ENCODE data around the gene UBIAD1. TPM values are rescaled to one million over a fixed set of nuclear protein-coding genes. Genes with fewer than 3 reads are reported as not detected.

The UBIAD1 gene
- total RNA-seq, 1 experiment from 2014 or later: 21.6 TPM

GRCh38 chr1:11316701-11317100, 43.7 kb downstream of the UBIAD1 start:
- ATAC-seq: no peak
- Mint-ChIP-seq H3K4me1 (peaks cover 12% of the 10 kb centered on the region), H3K36me3 (no peaks in the 10 kb centered on the region), H3K4me3 (no peak overlapping the region), H3K27ac (no peak overlapping the region), H3K9me3 (no peaks in the 10 kb centered on the region), H3K27me3 (ENCODE audit: low read depth) (no peaks in the 10 kb centered on the region)
- CTCF ChIA-PET: interaction anchor here (0.7 to 1.4 kb wide), 4 partner anchors 44 to 622 kb away, joined by 3 to 5 read pairs (median 4); partner anchors contain the start of genes DISP3 and UBIAD1
- POLR2A ChIA-PET: no interaction called here
- no peak for DNase-seq (ENCODE audit: low spot score)
- no peak for TF ChIP-seq PRRX2 (CRISPR knock-in tag; IDR thresholded peaks at IDR 0.05)
- no peak for TF ChIP-seq NFYB (CRISPR knock-in tag; conservative IDR thresholded peaks at IDR 0.05; ENCODE audit: low read depth)
- no peak for TF ChIP-seq ESRRA (CRISPR knock-in tag; IDR thresholded peaks at IDR 0.05; ENCODE audit: borderline replicate concordance)
- TF ChIP-seq STAT6 (CRISPR knock-in tag; conservative IDR thresholded peaks at IDR 0.05; ENCODE audit: low read depth): no peak
- TF ChIP-seq ZNF232 (CRISPR knock-in tag; IDR thresholded peaks at IDR 0.05): no peak
- TF ChIP-seq CREB1 (CRISPR knock-in tag; IDR thresholded peaks at IDR 0.05): no peak
- no peak for TF ChIP-seq MAX (CRISPR knock-in tag; IDR thresholded peaks at IDR 0.05)
- no peak for TF ChIP-seq CDX4 (CRISPR knock-in tag; IDR thresholded peaks at IDR 0.05; ENCODE audit: borderline replicate concordance)
- TF ChIP-seq ERG (CRISPR knock-in tag; IDR thresholded peaks at IDR 0.05): no peak
- no peak for TF ChIP-seq NFE2L1 (CRISPR knock-in tag; IDR thresholded peaks at IDR 0.05)
- TF ChIP-seq GABPB1 (CRISPR knock-in tag; IDR thresholded peaks at IDR 0.05): no peak
- TF ChIP-seq RORB (CRISPR knock-in tag; IDR thresholded peaks at IDR 0.05): no peak
- no peak for TF ChIP-seq PRDM15 (CRISPR knock-in tag; IDR thresholded peaks at IDR 0.05)
- no peak for TF ChIP-seq GRHL2 (CRISPR knock-in tag; IDR thresholded peaks at IDR 0.05; ENCODE audit: insufficient replicate concordance, severe bottlenecking)
- no peak for TF ChIP-seq ZNF425 (CRISPR knock-in tag; conservative IDR thresholded peaks at IDR 0.05)
- TF ChIP-seq AFF4 (CRISPR knock-in tag; IDR thresholded peaks at IDR 0.05; ENCODE audit: borderline replicate concordance): no peak
- TF ChIP-seq E2F4 (CRISPR knock-in tag; IDR thresholded peaks at IDR 0.05; ENCODE audit: borderline replicate concordance, low read depth): no peak
- TF ChIP-seq EMX1 (CRISPR knock-in tag; IDR thresholded peaks at IDR 0.05): no peak
- no peak for TF ChIP-seq RELA (CRISPR knock-in tag; IDR thresholded peaks at IDR 0.05; ENCODE audit: borderline replicate concordance)
- no peak for TF ChIP-seq IRF2 (CRISPR knock-in tag; IDR thresholded peaks at IDR 0.05; ENCODE audit: borderline replicate concordance, low read depth)

All from WTC11 (cell line).